GM12864 (cell line): Measurements from ENCODE around the gene ERC2.

ENCODE experiments used
- DNase-seq: peaks from one replicate; pipeline ENCODE4 v3.0.0-alpha.2; 2011; ENCODE audit warnings: low read depth
- H3K4me3 ChIP-seq: 2 replicates; pipeline ENCODE4 v1.5.1; 2011; ENCODE audit warnings: mild to moderate bottlenecking, low read depth, low read length, control low read depth
- TF ChIP-seq, protein P1 (sequence below): IDR thresholded peaks from 2 replicates; pipeline ENCODE4 v1.5.1; 2011; ENCODE audit warnings: low read depth, mild to moderate bottlenecking, moderate library complexity, low read length, control low read depth, inconsistent platforms; ENCODE audit errors: missing control alignments

Gene ERC2

GRCh38 chr3:56200251-56200650 lies 268.0 kb downstream of the ERC2 start:
- no peak for DNase-seq
- H3K4me3 ChIP-seq, result no peak overlapping the region
- TF ChIP-seq, protein P1, sequence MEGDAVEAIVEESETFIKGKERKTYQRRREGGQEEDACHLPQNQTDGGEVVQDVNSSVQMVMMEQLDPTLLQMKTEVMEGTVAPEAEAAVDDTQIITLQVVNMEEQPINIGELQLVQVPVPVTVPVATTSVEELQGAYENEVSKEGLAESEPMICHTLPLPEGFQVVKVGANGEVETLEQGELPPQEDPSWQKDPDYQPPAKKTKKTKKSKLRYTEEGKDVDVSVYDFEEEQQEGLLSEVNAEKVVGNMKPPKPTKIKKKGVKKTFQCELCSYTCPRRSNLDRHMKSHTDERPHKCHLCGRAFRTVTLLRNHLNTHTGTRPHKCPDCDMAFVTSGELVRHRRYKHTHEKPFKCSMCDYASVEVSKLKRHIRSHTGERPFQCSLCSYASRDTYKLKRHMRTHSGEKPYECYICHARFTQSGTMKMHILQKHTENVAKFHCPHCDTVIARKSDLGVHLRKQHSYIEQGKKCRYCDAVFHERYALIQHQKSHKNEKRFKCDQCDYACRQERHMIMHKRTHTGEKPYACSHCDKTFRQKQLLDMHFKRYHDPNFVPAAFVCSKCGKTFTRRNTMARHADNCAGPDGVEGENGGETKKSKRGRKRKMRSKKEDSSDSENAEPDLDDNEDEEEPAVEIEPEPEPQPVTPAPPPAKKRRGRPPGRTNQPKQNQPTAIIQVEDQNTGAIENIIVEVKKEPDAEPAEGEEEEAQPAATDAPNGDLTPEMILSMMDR, result no peak

DNA sequence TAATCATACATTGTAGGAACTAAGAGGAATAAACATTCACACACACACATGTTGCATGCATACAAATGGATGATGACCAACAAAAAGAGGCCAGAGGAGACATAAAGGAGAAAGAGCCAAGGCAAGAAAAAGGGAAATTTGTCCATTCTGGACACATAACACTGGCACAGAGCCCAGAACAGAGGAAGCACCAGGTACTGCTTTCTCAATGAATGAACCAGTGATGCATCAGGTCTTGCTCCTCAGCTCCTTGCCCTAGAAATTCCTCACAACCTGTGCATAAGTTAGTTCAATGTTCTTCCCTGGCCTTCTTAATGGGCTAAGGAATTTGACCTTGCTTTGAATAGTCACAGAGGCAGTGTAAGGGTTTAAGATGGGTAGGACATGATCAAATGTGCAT lies 270.3 kb downstream of the ERC2 start:
- no peak for DNase-seq
- no peak overlapping the region for H3K4me3 ChIP-seq
- TF ChIP-seq, protein P1, result no peak

DNA sequence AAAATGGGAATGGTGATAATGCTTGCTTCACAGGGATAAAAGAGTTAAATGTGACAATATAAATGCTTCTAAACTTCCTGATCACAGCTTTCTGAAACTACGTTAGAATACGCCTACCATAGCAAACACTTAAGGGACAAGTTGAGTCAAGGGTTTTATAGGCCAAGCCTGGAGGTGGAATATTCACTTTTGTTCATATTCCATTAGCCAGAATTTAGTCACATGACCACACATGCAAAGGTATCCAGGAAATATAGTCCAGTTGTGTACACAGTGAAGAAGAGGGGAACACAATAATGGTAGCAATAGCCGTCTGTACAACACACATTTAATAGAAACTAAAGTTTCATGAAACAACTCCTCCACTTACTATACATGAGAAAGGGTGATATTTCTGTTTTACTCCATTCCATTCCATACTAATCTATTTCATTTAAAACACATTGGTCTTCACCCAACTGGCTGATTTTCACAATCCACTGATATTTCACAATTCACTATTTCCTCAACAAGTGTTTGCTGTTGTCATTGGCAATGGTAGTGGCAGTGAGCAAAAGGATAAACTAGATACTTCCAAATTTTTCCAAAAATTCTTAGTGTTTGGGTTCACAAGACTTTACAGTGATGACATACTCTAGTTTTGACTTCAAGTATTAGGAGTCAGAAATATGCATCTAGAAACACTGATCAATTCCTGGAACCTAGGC lies 270.9 kb downstream of the ERC2 start:
- TF ChIP-seq, protein P1, result no peak
- DNase-seq, result no peak
- H3K4me3 ChIP-seq, result no peak overlapping the region

- TF ChIP-seq, protein P1, result no peak
- H3K4me3 ChIP-seq, result no peak overlapping the region
- no peak for DNase-seq
Measured at GRCh38 chr3:56196700-56197099, 271.6 kb downstream of the ERC2 start.

GRCh38 chr3:56193519-56193918 lies 274.7 kb downstream of the ERC2 start:
- TF ChIP-seq, protein P1, result no peak
- no peak for DNase-seq
- no peak overlapping the region for H3K4me3 ChIP-seq

DNA sequence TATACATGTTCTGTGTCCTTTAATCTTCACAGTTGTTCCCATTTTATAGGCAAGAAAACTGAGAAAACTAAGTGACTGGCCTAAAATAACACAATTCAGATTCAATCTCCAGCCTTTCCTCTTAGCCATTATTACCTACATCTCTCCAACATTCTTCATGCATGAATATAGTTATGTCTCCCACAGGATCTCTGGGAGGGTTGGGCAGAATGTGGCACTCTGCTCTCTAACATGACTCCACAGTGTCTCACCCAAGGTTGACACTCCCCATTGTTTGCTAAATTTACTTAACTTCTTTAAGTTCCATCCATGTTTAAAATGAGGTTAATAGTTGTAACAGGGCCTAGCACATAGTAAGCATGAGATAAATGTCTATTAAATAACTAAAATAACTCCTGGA lies 276.3 kb downstream of the ERC2 start:
- no peak overlapping the region for H3K4me3 ChIP-seq
- no peak for DNase-seq
- TF ChIP-seq, protein P1, result no peak

- H3K4me3 ChIP-seq, result no peak overlapping the region
- no peak for DNase-seq
- TF ChIP-seq, protein P1, result no peak
Measured at GRCh38 chr3:56190771-56191305, 277.4 kb downstream of the ERC2 start.
